Neutrophil (primary cell): ENCODE results near the gene GRIP1.

Experiments
- H3K27ac ChIP-seq: fragments of 200-600 bp; sonication (generic); 2 replicates; pipeline ENCODE4 v1.5.1; 2016; ENCODE audit warnings: mild to moderate bottlenecking, moderate library complexity
- H3K27me3 ChIP-seq: fragments of 200-600 bp; sonication (generic); 2 replicates; pipeline ENCODE4 v1.6.0; 2016; ENCODE audit warnings: mild to moderate bottlenecking
- H3K36me3 ChIP-seq: fragments of 200-600 bp; sonication (generic); 2 replicates; pipeline ENCODE4 v1.5.1; 2017
- H3K4me1 ChIP-seq, 2 experiments: fragments of 200-600 bp in 1 of 2; sonication (generic) in 1 of 2; 1 replicate in 1 of 2; 2 replicates in 1 of 2; pipeline versions ENCODE4 v1.5.1 to v1.6.1; 2013 to 2016; ENCODE audit warnings: low read depth in 1 of 2, low read length in 1 of 2, mild to moderate bottlenecking in 1 of 2, moderate library complexity in 1 of 2; ENCODE audit not compliant: control insufficient read depth in 1 of 2, insufficient read depth in 1 of 2
- H3K4me3 ChIP-seq, 2 experiments: fragments of 200-600 bp in 1 of 2; sonication (generic) in 1 of 2; 1 replicate in 1 of 2; 2 replicates in 1 of 2; pipeline ENCODE4 v1.5.1; 2013 to 2016; ENCODE audit warnings: low read depth in 1 of 2, low read length in 1 of 2, mild to moderate bottlenecking in 1 of 2, moderate library complexity in 1 of 2
- H3K9me3 ChIP-seq: fragments of 200-600 bp; sonication (generic); 2 replicates; pipeline ENCODE4 v1.5.1; 2016
- CTCF ChIP-seq: fragments of 200-600 bp; sonication (generic); IDR thresholded peaks from 2 replicates; pipeline ENCODE4 v1.5.1; 2016; ENCODE audit warnings: antibody characterized with exemption

The GRIP1 gene

DNA sequence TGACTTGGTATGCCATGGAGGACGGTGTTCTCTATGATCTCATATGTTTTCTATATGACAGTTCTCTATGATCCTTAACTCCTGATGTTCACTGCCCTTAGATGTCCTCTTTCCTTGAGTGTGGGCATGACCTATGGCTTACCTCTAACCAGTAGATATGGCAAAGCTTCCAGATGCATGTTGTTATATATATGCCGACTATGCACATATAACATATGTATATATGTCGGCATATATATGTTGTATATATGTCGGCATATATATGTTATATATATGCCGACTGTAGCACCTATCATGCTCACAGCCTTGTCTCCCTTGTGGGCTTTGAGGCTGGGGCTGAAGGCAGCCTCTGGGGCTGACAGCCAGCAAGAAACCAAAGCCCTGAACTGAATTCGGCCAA, 106.0 kb downstream of the GRIP1 start:
- H3K9me3 ChIP-seq, result no peaks in the 10 kb centered on the region

DNA sequence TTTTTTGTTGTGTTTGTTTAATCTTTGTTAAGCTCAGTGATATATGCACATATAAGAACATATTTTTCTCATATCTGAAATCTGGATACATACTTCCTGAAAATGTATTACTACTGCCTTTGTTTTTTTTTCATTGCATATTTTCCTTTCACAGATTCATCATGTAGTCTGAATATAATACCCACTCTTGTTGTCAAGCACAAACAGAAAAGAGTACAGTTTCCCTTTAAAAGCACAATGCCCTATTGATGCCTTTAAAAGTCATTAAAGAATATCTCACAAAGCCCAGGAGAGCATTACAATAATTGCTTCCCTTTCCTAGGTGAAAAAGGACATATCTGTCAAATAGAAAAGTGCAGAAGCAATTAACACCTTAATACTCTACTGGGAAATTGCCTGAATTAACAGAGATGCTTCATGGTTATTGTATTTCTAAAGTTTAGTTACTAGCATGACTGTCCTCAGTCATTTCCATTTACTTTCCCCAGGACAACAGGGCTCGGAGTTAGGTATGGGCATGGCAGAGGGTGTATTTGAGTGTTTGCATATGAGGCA, 107.4 kb downstream of the GRIP1 start:
- no peak overlapping the region for H3K4me3 ChIP-seq
- H3K27ac ChIP-seq, result no peak overlapping the region
- H3K27me3 ChIP-seq, result no peaks in the 10 kb centered on the region
- H3K36me3 ChIP-seq, result no peaks in the 10 kb centered on the region
- H3K4me1 ChIP-seq, result no peaks in the 10 kb centered on the region
- no peak for TF ChIP-seq CTCF
- no peaks in the 10 kb centered on the region for H3K9me3 ChIP-seq

More for the DNA sequence above, 106.0 kb downstream of the GRIP1 start:
- Histone ChIP-seq H3K27me3 (no peaks in the 10 kb centered on the region), H3K4me1 (no peaks in the 10 kb centered on the region), H3K36me3 (no peaks in the 10 kb centered on the region), H3K27ac (no peak overlapping the region), H3K4me3 (no peak overlapping the region)
- TF ChIP-seq CTCF, result no peak

DNA sequence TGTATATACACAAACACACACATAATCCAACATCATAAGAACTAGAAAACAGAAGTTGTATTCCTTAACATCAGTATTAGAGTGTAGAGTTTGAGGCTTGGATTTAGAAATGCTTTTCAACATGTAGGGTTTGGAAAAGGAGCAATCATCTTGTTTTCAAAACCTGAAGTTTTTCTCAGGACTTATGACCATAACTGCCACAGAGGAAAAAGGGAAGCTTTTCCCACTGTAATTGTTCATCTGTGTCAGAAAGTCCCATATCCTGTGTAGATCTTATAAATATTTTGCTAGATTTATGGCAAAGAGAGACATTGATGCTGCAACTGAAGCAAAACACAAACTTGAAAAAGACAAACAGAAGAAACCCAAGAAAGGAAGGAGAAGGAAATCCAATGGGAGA, 115.7 kb downstream of the GRIP1 start:
- Histone ChIP-seq H3K4me3 (no peak overlapping the region), H3K27me3 (no peaks in the 10 kb centered on the region), H3K9me3 (no peaks in the 10 kb centered on the region), H3K4me1 (no peaks in the 10 kb centered on the region), H3K36me3 (no peaks in the 10 kb centered on the region), H3K27ac (no peak overlapping the region)
- TF ChIP-seq CTCF, result no peak

DNA sequence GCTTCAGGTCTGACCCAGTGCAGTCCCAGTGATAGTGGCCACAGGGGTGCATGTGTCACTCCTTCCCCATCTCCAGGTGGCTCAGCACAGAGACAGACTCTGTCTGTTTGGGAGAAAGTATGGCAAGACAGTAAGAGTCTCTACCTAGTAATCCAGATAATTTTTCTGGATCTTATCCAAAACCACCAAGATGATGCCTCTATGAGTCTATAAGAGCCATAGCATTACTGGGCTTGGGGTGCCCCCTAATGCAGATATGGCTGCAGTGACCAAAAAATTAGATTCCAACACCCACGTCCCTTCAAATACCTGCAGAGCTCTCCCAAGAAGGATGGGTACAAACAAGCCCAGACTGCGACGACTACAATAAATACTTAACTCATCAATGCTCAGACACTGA, 123.8 kb downstream of the GRIP1 start:
- TF ChIP-seq CTCF, result no peak

DNA sequence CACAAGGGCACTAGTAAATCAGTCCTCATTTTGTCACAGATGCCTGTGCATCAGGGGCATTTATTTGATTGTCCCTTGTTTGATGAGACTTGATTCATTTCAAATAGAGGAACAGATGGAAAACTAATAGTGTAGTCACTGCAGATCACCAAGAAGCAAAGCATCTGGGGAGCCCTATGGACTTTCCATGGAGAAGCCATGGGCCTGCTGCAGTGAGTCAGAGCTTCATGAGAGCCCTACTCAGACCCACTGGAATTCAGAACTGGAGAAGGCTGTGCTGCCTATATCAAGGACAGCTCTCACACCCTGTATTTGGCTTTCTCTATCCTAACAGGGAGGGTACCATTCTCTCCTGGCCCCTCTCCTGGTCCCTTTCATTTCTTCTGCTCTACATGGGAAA, 126.2 kb downstream of the GRIP1 start:
- no peak for TF ChIP-seq CTCF
- no peak overlapping the region for H3K4me3 ChIP-seq
- H3K27ac ChIP-seq, result no peak overlapping the region
- no peaks in the 10 kb centered on the region for H3K36me3 ChIP-seq
- no peaks in the 10 kb centered on the region for H3K27me3 ChIP-seq
- no peaks in the 10 kb centered on the region for H3K9me3 ChIP-seq
- H3K4me1 ChIP-seq, result no peaks in the 10 kb centered on the region

More for the DNA sequence above, 123.8 kb downstream of the GRIP1 start:
- Histone ChIP-seq H3K27ac (no peak overlapping the region), H3K27me3 (no peaks in the 10 kb centered on the region), H3K4me3 (no peak overlapping the region), H3K36me3 (no peaks in the 10 kb centered on the region), H3K9me3 (no peaks in the 10 kb centered on the region), H3K4me1 (no peaks in the 10 kb centered on the region)

GRCh38 chr12:66550626-66551025, 128.2 kb downstream of the GRIP1 start:
- no peak for TF ChIP-seq CTCF
- Histone ChIP-seq H3K27me3 (no peaks in the 10 kb centered on the region), H3K36me3 (no peaks in the 10 kb centered on the region), H3K9me3 (no peaks in the 10 kb centered on the region), H3K27ac (no peak overlapping the region), H3K4me3 (no peak overlapping the region), H3K4me1 (no peaks in the 10 kb centered on the region)
